ENCODE data around the gene NEDD4L.

DNA sequence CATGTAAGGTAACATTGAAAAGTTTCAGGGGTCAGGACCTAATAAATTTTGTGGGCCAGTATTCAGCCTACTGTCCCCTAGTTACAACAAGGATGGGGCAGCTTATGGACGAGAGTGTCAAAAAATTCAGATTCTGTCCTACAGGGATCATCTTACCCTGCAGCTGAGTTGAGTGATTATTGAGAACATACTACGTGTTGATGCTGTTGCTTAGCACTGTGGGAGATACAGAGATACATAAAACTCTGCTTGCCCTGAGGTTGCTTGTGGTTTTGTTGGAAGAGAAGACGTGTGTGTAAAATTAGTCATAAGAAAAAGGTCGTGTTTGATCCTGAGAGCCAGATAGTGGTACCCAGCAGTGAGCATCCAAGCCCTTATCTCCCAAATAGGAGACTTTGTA is 253.2 kb downstream of the NEDD4L start:
- no peak for TF ChIP-seq POLR2AphosphoS5 (IDR thresholded peaks at IDR 0.05; ENCODE audit: low read depth, low read length)
- TF ChIP-seq, protein P1, sequence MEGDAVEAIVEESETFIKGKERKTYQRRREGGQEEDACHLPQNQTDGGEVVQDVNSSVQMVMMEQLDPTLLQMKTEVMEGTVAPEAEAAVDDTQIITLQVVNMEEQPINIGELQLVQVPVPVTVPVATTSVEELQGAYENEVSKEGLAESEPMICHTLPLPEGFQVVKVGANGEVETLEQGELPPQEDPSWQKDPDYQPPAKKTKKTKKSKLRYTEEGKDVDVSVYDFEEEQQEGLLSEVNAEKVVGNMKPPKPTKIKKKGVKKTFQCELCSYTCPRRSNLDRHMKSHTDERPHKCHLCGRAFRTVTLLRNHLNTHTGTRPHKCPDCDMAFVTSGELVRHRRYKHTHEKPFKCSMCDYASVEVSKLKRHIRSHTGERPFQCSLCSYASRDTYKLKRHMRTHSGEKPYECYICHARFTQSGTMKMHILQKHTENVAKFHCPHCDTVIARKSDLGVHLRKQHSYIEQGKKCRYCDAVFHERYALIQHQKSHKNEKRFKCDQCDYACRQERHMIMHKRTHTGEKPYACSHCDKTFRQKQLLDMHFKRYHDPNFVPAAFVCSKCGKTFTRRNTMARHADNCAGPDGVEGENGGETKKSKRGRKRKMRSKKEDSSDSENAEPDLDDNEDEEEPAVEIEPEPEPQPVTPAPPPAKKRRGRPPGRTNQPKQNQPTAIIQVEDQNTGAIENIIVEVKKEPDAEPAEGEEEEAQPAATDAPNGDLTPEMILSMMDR (IDR thresholded peaks at IDR 0.05) = no peak
- TF ChIP-seq SIN3A (IDR thresholded peaks at IDR 0.05; ENCODE audit: borderline replicate concordance, insufficient read depth, low read depth, low read length) = no peak
- TF ChIP-seq, protein P2, sequence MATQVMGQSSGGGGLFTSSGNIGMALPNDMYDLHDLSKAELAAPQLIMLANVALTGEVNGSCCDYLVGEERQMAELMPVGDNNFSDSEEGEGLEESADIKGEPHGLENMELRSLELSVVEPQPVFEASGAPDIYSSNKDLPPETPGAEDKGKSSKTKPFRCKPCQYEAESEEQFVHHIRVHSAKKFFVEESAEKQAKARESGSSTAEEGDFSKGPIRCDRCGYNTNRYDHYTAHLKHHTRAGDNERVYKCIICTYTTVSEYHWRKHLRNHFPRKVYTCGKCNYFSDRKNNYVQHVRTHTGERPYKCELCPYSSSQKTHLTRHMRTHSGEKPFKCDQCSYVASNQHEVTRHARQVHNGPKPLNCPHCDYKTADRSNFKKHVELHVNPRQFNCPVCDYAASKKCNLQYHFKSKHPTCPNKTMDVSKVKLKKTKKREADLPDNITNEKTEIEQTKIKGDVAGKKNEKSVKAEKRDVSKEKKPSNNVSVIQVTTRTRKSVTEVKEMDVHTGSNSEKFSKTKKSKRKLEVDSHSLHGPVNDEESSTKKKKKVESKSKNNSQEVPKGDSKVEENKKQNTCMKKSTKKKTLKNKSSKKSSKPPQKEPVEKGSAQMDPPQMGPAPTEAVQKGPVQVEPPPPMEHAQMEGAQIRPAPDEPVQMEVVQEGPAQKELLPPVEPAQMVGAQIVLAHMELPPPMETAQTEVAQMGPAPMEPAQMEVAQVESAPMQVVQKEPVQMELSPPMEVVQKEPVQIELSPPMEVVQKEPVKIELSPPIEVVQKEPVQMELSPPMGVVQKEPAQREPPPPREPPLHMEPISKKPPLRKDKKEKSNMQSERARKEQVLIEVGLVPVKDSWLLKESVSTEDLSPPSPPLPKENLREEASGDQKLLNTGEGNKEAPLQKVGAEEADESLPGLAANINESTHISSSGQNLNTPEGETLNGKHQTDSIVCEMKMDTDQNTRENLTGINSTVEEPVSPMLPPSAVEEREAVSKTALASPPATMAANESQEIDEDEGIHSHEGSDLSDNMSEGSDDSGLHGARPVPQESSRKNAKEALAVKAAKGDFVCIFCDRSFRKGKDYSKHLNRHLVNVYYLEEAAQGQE (IDR thresholded peaks at IDR 0.05; ENCODE audit: insufficient read depth in 1 of 2, low read depth in 2 of 2, low read length in 1 of 2) = no peak
